Right atrium auricular region (tissue), 2 donors: ENCODE measurements around the gene GABRG3. TPM values are rescaled to one million over a fixed set of nuclear protein-coding genes. Genes with fewer than 3 reads are reported as not detected.

ENCODE experiments used
- DNase-seq: peaks from one replicate; pipeline ENCODE4 v3.0.0-alpha.2; 2019; ENCODE audit warnings: low spot score
- H3K27ac ChIP-seq, 2 donors: fragments of 200-600 bp; sonication (generic); 1 replicate in 1 of 2; 2 replicates in 1 of 2; pipeline ENCODE4 v1.5.1; 2016 to 2019
- H3K27me3 ChIP-seq, 2 donors: fragments of 200-600 bp; sonication (generic); one replicate each; pipeline versions ENCODE4 v1.5.1 to v1.6.0; 2017 to 2019
- H3K36me3 ChIP-seq: fragments of 200-600 bp; sonication (generic); one replicate; pipeline ENCODE4 v1.5.1; 2016
- H3K4me1 ChIP-seq, 2 donors: fragments of 200-600 bp; sonication (generic); one replicate each; pipeline versions ENCODE4 v1.5.1 to v1.6.0; 2017 to 2019
- H3K4me3 ChIP-seq, 2 donors: fragments of 200-600 bp; sonication (generic); 1 replicate in 1 of 2; 2 replicates in 1 of 2; pipeline ENCODE4 v1.5.1; 2017 to 2019; ENCODE audit warnings: mild to moderate bottlenecking in 1 of 2, moderate library complexity in 1 of 2
- H3K9me3 ChIP-seq, 2 donors: fragments of 200-600 bp; sonication (generic); one replicate each; pipeline ENCODE4 v1.5.1; 2019
- CTCF ChIP-seq, 2 donors: fragments of 200-600 bp; sonication (generic); IDR thresholded peaks; one replicate each; pipeline ENCODE4 v1.5.1; 2019; ENCODE audit warnings: antibody characterized with exemption in 2 of 2
- total RNA-seq, 2 donors: library from RNA; depleted of rRNA; stranded (reverse); fragments of >200 nt; gene quantifications; one replicate each; pipeline ENCODE4 v1.1.0, GENCODE V29; 2016

The GABRG3 gene
- total RNA-seq, 2 donors from 2014 or later = not detected

- Histone ChIP-seq H3K4me1 (no peaks in the 10 kb centered on the region), H3K27me3 (no peaks in the 10 kb centered on the region), H3K27ac (no peak overlapping the region), H3K4me3 (no peak overlapping the region), H3K9me3 (no peaks in the 10 kb centered on the region), H3K36me3 (no peaks in the 10 kb centered on the region)
- no peak for DNase-seq
- no peak for TF ChIP-seq CTCF (IDR thresholded peaks at IDR 0.05)
Observed at GRCh38 chr15:27220199-27220598, 249.2 kb downstream of the GABRG3 start.

GRCh38 chr15:27222479-27222878, 251.5 kb downstream of the GABRG3 start:
- no peaks in the 10 kb centered on the region for H3K4me1 ChIP-seq
- no peak for TF ChIP-seq CTCF (IDR thresholded peaks at IDR 0.05)
- no peak overlapping the region for H3K27ac ChIP-seq
- peak; percentile 21 for DNase-seq
- no peaks in the 10 kb centered on the region for H3K36me3 ChIP-seq
- H3K4me3 ChIP-seq = no peak overlapping the region
- H3K9me3 ChIP-seq = no peaks in the 10 kb centered on the region
- no peaks in the 10 kb centered on the region for H3K27me3 ChIP-seq

GRCh38 chr15:27223179-27223578, 252.2 kb downstream of the GABRG3 start:
- TF ChIP-seq CTCF (IDR thresholded peaks at IDR 0.05) = no peak

GRCh38 chr15:27231811-27232210, 260.8 kb downstream of the GABRG3 start:
- H3K27me3 ChIP-seq = no peaks in the 10 kb centered on the region
- no peak for DNase-seq
- no peaks in the 10 kb centered on the region for H3K9me3 ChIP-seq
- no peak for TF ChIP-seq CTCF (IDR thresholded peaks at IDR 0.05)
- H3K4me1 ChIP-seq = no peaks in the 10 kb centered on the region
- no peak overlapping the region for H3K4me3 ChIP-seq
- no peaks in the 10 kb centered on the region for H3K36me3 ChIP-seq
- no peak overlapping the region for H3K27ac ChIP-seq

More at GRCh38 chr15:27223179-27223578, 252.2 kb downstream of the GABRG3 start:
- Histone ChIP-seq H3K27ac (no peak overlapping the region), H3K4me3 (no peak overlapping the region), H3K4me1 (no peaks in the 10 kb centered on the region), H3K27me3 (no peaks in the 10 kb centered on the region), H3K9me3 (no peaks in the 10 kb centered on the region), H3K36me3 (no peaks in the 10 kb centered on the region)
- no peak for DNase-seq

GRCh38 chr15:27232876-27233275, 261.9 kb downstream of the GABRG3 start:
- Histone ChIP-seq H3K36me3 (no peaks in the 10 kb centered on the region), H3K4me1 (no peaks in the 10 kb centered on the region), H3K27ac (no peak overlapping the region), H3K4me3 (no peak overlapping the region), H3K9me3 (no peaks in the 10 kb centered on the region), H3K27me3 (no peaks in the 10 kb centered on the region)
- peak; percentile 52 for DNase-seq
- no peak for TF ChIP-seq CTCF (IDR thresholded peaks at IDR 0.05)

- no peaks in the 10 kb centered on the region for H3K4me1 ChIP-seq
- no peaks in the 10 kb centered on the region for H3K27me3 ChIP-seq
- TF ChIP-seq CTCF (IDR thresholded peaks at IDR 0.05) = no peak
- no peak overlapping the region for H3K27ac ChIP-seq
- DNase-seq = peak; percentile 38
- H3K4me3 ChIP-seq = no peak overlapping the region
- H3K9me3 ChIP-seq = no peaks in the 10 kb centered on the region
- no peaks in the 10 kb centered on the region for H3K36me3 ChIP-seq
Observed at GRCh38 chr15:27234593-27234992, 263.6 kb downstream of the GABRG3 start.
